A549 treated with ZK216348 at 1 μM for 4 hours (cell line): ENCODE results near the gene KLK15. TPM values are rescaled to one million over a fixed set of nuclear protein-coding genes. Genes with fewer than 3 reads are reported as not detected.

ENCODE experiments used
- total RNA-seq: library from RNA; stranded (reverse); fragments of 200-300 nt; extraction: Qiagen RNA extraction; gene quantifications from 5 replicates; pipeline ENCODE4 v1.2.3, GENCODE V29; 2022; ENCODE audit warnings: low read depth

KLK15 gene
- total RNA-seq, result not detected in 5 replicates

GRCh38 chr19:50833117-50833801, at the start of gene KLK15:
Gene KLK15 (minus strand): TSS chr19:50833574. CDS start chr19:50831492, 2,082 bp downstream.

GRCh38 chr19:50873056-50873455, 39.7 kb upstream of the KLK15 start, which contains the start of gene KLK2:
Gene KLK2 (plus strand): TSS chr19:50873439. CDS start chr19:50873474, 35 bp downstream.

GRCh38 chr19:50854636-50855410, 21.4 kb upstream of the KLK15 start, which contains the start of gene KLK3:
Gene KLK3 (plus strand): TSS chr19:50854915. CDS start chr19:50854956, 41 bp downstream.

GRCh38 chr19:50823389-50824042, 9.9 kb downstream of the KLK15 start, which contains the start of gene KLK1:
Gene KLK1 (minus strand): TSS chr19:50823787. CDS start chr19:50823748, 39 bp downstream.

GRCh38 chr19:50790396-50790795, 43.0 kb downstream of the KLK15 start, which contains the start of gene ACP4:
Gene ACP4 (plus strand): TSS chr19:50790415. CDS start chr19:50790415, 0 bp downstream.

Other genes starting within 250 kb of the KLK15 start
- 0.39 to 0.93 TPM (median 0.66 TPM) in 5 replicates for gene SYT3, start 193.7 kb downstream of the KLK15 start, total RNA-seq
- gene C19orf81, start 184.1 kb downstream of the KLK15 start, total RNA-seq, result 3.9 to 12.5 TPM (median 10.5 TPM) in 5 replicates
- gene SHANK1, start 113.8 kb downstream of the KLK15 start, total RNA-seq, result 0.06 to 0.95 TPM (median 0.19 TPM) in 5 replicates
- gene CLEC11A, start 110.2 kb downstream of the KLK15 start, total RNA-seq, result 5.1 to 11.7 TPM (median 9.1 TPM) in 5 replicates
- gene GPR32, start 63.1 kb downstream of the KLK15 start, total RNA-seq, result not detected in 5 replicates
- not detected in 5 replicates for gene ACP4, start 43.2 kb downstream of the KLK15 start, total RNA-seq
- 0.15 TPM in 1 of 5 replicates, not detected in the others for gene KLK1, start 9.8 kb downstream of the KLK15 start, total RNA-seq
- gene KLK3, start 21.3 kb upstream of the KLK15 start, total RNA-seq, result not detected in 5 replicates
- 0.27 TPM in 1 of 5 replicates, not detected in the others for gene KLK2, start 39.9 kb upstream of the KLK15 start, total RNA-seq
- 0.41 TPM in 1 of 5 replicates, not detected in the others for gene KLK4, start 77.8 kb upstream of the KLK15 start, total RNA-seq
- not detected in 5 replicates for gene KLK5, start 119.5 kb upstream of the KLK15 start, total RNA-seq
- gene KLK6, start 136.0 kb upstream of the KLK15 start, total RNA-seq, result 0.22 to 1.1 TPM (median 0.66 TPM) in 5 replicates
- gene KLK7, start 150.3 kb upstream of the KLK15 start, total RNA-seq, result not detected in 5 replicates
- not detected in 5 replicates for gene KLK8, start 168.0 kb upstream of the KLK15 start, total RNA-seq
- 0.20 to 0.60 TPM (median 0.50 TPM) in 4 of 5 replicates, not detected in the other for gene KLK10, start 186.1 kb upstream of the KLK15 start, total RNA-seq
- gene KLK11, start 193.0 kb upstream of the KLK15 start, total RNA-seq, result 0.21 TPM in 1 of 5 replicates, not detected in the others
- gene KLK12, start 201.4 kb upstream of the KLK15 start, total RNA-seq, result not detected in 5 replicates
- gene KLK13, start 231.5 kb upstream of the KLK15 start, total RNA-seq, result 0.31 to 0.38 TPM in 2 of 5 replicates, not detected in the others
- gene KLK14, start 249.3 kb upstream of the KLK15 start, total RNA-seq, result 0.20 to 0.68 TPM (median 0.28 TPM) in 5 replicates